Astrocyte (in vitro differentiated cells and primary cell): ENCODE results near the gene IL9. TPM values are rescaled to one million over a fixed set of nuclear protein-coding genes. Genes with fewer than 3 reads are reported as not detected.

ENCODE experiments used
- DNase-seq: peaks from one replicate; pipeline ENCODE4 v3.0.0-alpha.2; 2010; ENCODE audit warnings: low read depth
- FAIRE-seq: peaks from 2 replicates; lab custom pipeline; 2011; peaks lifted over from hg19 to GRCh38; lab: Jason Lieb, UNC
- H2AFZ ChIP-seq: 2 replicates; pipeline ENCODE4 v1.6.0; 2012; ENCODE audit warnings: low read depth, low read length, inconsistent platforms
- H3K27ac ChIP-seq: 2 replicates; pipeline ENCODE4 v1.5.1; 2011; ENCODE audit warnings: low read depth, low read length, inconsistent platforms
- H3K27me3 ChIP-seq: 2 replicates; pipeline ENCODE4 v1.6.0; 2011; ENCODE audit warnings: low read length, inconsistent platforms; ENCODE audit not compliant: insufficient read depth
- H3K36me3 ChIP-seq: 2 replicates; pipeline ENCODE4 v1.5.1; 2011; ENCODE audit warnings: low read length, inconsistent platforms; ENCODE audit not compliant: insufficient read depth
- H3K4me1 ChIP-seq: 2 replicates; pipeline ENCODE4 v1.5.1; 2011; ENCODE audit warnings: low read length, inconsistent platforms; ENCODE audit not compliant: insufficient read depth
- H3K4me2 ChIP-seq: 2 replicates; pipeline ENCODE4 v1.6.0; 2012; ENCODE audit warnings: low read length, inconsistent platforms
- H3K4me3 ChIP-seq: 2 replicates; pipeline ENCODE4 v1.5.1; 2011; ENCODE audit warnings: low read depth, mild to moderate bottlenecking, low read length, inconsistent platforms; ENCODE audit not compliant: insufficient read depth
- H3K79me2 ChIP-seq: 2 replicates; pipeline ENCODE4 v1.6.0; 2012; ENCODE audit warnings: mild to moderate bottlenecking, low read length, inconsistent platforms; ENCODE audit not compliant: insufficient read depth
- H3K9ac ChIP-seq: 2 replicates; pipeline ENCODE4 v1.6.0; 2012; ENCODE audit warnings: mild to moderate bottlenecking, low read length, inconsistent platforms
- H3K9me3 ChIP-seq: 2 replicates; pipeline ENCODE4 v1.5.1; 2012; ENCODE audit warnings: low read depth, mild to moderate bottlenecking, low read length, inconsistent platforms; ENCODE audit not compliant: insufficient read depth
- H4K20me1 ChIP-seq: 2 replicates; pipeline ENCODE4 v1.6.0; 2012; ENCODE audit warnings: low read length, inconsistent platforms; ENCODE audit not compliant: insufficient read depth
- H3K27ac Mint-ChIP-seq: one replicate; pipeline ENCODE4 v1.8.0; 2021; ENCODE audit warnings: mild to moderate bottlenecking, mixed read lengths; ENCODE audit not compliant: unreplicated experiment
- H3K27me3 Mint-ChIP-seq: one replicate; pipeline ENCODE4 v1.8.0; 2021; ENCODE audit warnings: low read depth, mixed read lengths; ENCODE audit not compliant: unreplicated experiment
- H3K36me3 Mint-ChIP-seq: one replicate; pipeline ENCODE4 v1.8.0; 2021; ENCODE audit warnings: low read depth, mixed read lengths; ENCODE audit not compliant: unreplicated experiment
- H3K4me1 Mint-ChIP-seq: one replicate; pipeline ENCODE4 v1.8.0; 2021; ENCODE audit warnings: low read depth, mixed read lengths; ENCODE audit not compliant: unreplicated experiment
- H3K4me3 Mint-ChIP-seq: one replicate; pipeline ENCODE4 v1.8.0; 2021; ENCODE audit warnings: mild to moderate bottlenecking, moderate library complexity, mixed read lengths; ENCODE audit not compliant: unreplicated experiment
- H3K9me3 Mint-ChIP-seq: one replicate; pipeline ENCODE4 v1.8.0; 2021; ENCODE audit warnings: mild to moderate bottlenecking, mixed read lengths; ENCODE audit not compliant: unreplicated experiment
- CTCF ChIP-seq: IDR thresholded peaks from 2 replicates; pipeline ENCODE4 v1.5.1; 2011; ENCODE audit warnings: low read depth, mild to moderate bottlenecking, inconsistent platforms, low read length, moderate library complexity; ENCODE audit not compliant: insufficient read depth
- EZH2 ChIP-seq: IDR thresholded peaks from 2 replicates; pipeline ENCODE4 v1.6.1; 2012; ENCODE audit warnings: mild to moderate bottlenecking, low read length, inconsistent platforms; ENCODE audit not compliant: insufficient read depth
- total RNA-seq: library from RNA; stranded (reverse); gene quantifications from 2 replicates; pipeline ENCODE4 v1.2.1, GENCODE V29; 2021

The IL9 gene
- total RNA-seq, 1 donor from 2014 or later = not detected

- no peak for FAIRE-seq
- no peaks in the 10 kb centered on the region for H3K9me3 ChIP-seq
- no peaks in the 10 kb centered on the region for H3K79me2 ChIP-seq
- no peak overlapping the region for H3K9ac ChIP-seq
- DNase-seq = no peak
- H2AFZ ChIP-seq = no peak overlapping the region
- no peaks in the 10 kb centered on the region for H3K4me1 ChIP-seq
- Mint-ChIP-seq H3K27ac (no peak overlapping the region), H3K27me3 (peaks cover 44% of the 10 kb centered on the region), H3K9me3 (no peaks in the 10 kb centered on the region), H3K4me3 (no peak overlapping the region), H3K36me3 (no peaks in the 10 kb centered on the region), H3K4me1 (peaks cover 6% of the 10 kb centered on the region)
- TF ChIP-seq CTCF = no peak
- no peak for TF ChIP-seq EZH2
- no peak overlapping the region for H3K4me2 ChIP-seq
- H3K27ac ChIP-seq = no peak overlapping the region
- no peaks in the 10 kb centered on the region for H3K27me3 ChIP-seq
- no peaks in the 10 kb centered on the region for H4K20me1 ChIP-seq
- H3K4me3 ChIP-seq = no peak overlapping the region
- no peaks in the 10 kb centered on the region for H3K36me3 ChIP-seq
Observed at GRCh38 chr5:135847976-135848375, 47.7 kb downstream of the IL9 start.

GRCh38 chr5:135846311-135846710 lies 49.3 kb downstream of the IL9 start:
- Histone ChIP-seq H3K9ac (no peak overlapping the region), H3K9me3 (no peaks in the 10 kb centered on the region), H3K4me2 (no peak overlapping the region), H3K4me1 (no peaks in the 10 kb centered on the region), H3K27ac (no peak overlapping the region), H4K20me1 (no peaks in the 10 kb centered on the region), H3K36me3 (no peaks in the 10 kb centered on the region), H2AFZ (no peak overlapping the region), H3K79me2 (no peaks in the 10 kb centered on the region), H3K27me3 (peaks cover 7% of the 10 kb centered on the region), H3K4me3 (no peak overlapping the region)
- TF ChIP-seq CTCF (no peak), EZH2 (no peak)
- H3K27ac Mint-ChIP-seq = no peak overlapping the region
- H3K27me3 Mint-ChIP-seq = peaks cover 46% of the 10 kb centered on the region
- FAIRE-seq (no peak), DNase-seq (no peak)
- H3K36me3 Mint-ChIP-seq = no peaks in the 10 kb centered on the region
- H3K9me3 Mint-ChIP-seq = no peaks in the 10 kb centered on the region
- no peaks in the 10 kb centered on the region for H3K4me1 Mint-ChIP-seq
- no peak overlapping the region for H3K4me3 Mint-ChIP-seq

- Histone ChIP-seq H3K9ac (no peak overlapping the region), H3K9me3 (no peaks in the 10 kb centered on the region), H3K27ac (no peak overlapping the region), H3K79me2 (no peaks in the 10 kb centered on the region), H3K36me3 (no peaks in the 10 kb centered on the region), H3K4me2 (no peak overlapping the region), H2AFZ (no peak overlapping the region), H3K4me3 (no peak overlapping the region), H4K20me1 (no peaks in the 10 kb centered on the region), H3K4me1 (no peaks in the 10 kb centered on the region), H3K27me3 (peaks cover 7% of the 10 kb centered on the region)
- Mint-ChIP-seq H3K4me1 (no peaks in the 10 kb centered on the region), H3K27me3 (peaks cover 46% of the 10 kb centered on the region), H3K27ac (no peak overlapping the region), H3K9me3 (peaks cover 8% of the 10 kb centered on the region), H3K4me3 (no peak overlapping the region), H3K36me3 (no peaks in the 10 kb centered on the region)
- DNase-seq = no peak
- FAIRE-seq = no peak
- TF ChIP-seq CTCF (no peak), EZH2 (no peak)
Observed at GRCh38 chr5:135843571-135844337, 51.9 kb downstream of the IL9 start.
